GM18505 (cell line): ENCODE measurements around the gene MTUS2.
"Not testable (repeated sequence)": the region's sequence is repeated elsewhere in the genome, so short reads cannot be mapped to it uniquely, and the experiment has no call there.

Source experiments
- ATAC-seq: cut with Tn5 transposase; IDR thresholded peaks from one replicate; pipeline ENCODE4 v1.9.1; 2021; ENCODE audit not compliant: unreplicated experiment
- POLR2A ChIP-seq: IDR thresholded peaks from 4 replicates; pipeline ENCODE4 v1.6.1; 2011; ENCODE audit warnings: borderline replicate concordance; ENCODE audit not compliant: insufficient read depth, insufficient read length; ENCODE audit errors: extremely low read depth

The MTUS2 gene

GRCh38 chr13:29210676-29211075 lies 390.5 kb downstream of the MTUS2 start:
- no peak for ATAC-seq
- TF ChIP-seq POLR2A, result no peak

GRCh38 chr13:29211162-29211561 lies 391.0 kb downstream of the MTUS2 start:
- not testable (repeated sequence) for ATAC-seq

DNA sequence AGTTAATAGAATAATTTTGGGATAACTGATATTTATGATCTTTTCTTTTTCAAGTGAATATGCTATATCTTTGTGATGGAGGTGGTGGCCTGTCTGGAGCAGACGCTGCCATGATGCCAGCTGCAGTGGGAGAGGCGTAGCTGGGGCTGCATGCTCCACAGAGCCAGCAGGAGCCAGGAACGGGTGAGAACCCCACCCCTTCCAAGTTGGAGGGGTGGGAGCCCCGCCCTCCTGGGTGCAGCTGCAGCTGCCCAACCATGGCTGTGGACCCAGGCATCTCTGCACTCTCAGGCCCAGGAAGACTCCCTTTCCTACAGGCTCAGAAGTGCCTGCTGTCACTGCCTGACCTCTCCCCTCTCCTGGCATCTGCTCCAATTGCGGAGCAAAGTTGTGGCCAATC lies 402.3 kb downstream of the MTUS2 start:
- no peak for TF ChIP-seq POLR2A
- ATAC-seq, result no peak

DNA sequence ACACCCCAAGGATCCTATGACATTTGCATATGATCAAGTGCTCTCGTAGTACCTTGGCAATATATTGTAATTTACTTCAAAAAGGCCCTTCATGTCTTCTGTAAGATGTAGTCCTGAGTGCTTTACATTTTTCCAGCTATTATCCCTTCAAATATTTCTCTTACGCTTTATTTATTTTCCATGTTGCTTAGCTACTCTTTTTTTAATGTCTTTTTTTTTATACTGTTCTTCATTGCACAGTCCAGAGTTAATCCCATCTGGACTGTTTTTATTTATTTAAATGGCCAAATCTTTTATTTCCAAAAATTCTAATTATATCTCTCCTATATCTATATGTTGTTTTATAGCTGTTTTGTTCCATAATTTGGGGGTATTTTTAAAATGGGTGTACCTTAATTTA lies 404.1 kb downstream of the MTUS2 start:
- no peak for TF ChIP-seq POLR2A
- no peak for ATAC-seq

DNA sequence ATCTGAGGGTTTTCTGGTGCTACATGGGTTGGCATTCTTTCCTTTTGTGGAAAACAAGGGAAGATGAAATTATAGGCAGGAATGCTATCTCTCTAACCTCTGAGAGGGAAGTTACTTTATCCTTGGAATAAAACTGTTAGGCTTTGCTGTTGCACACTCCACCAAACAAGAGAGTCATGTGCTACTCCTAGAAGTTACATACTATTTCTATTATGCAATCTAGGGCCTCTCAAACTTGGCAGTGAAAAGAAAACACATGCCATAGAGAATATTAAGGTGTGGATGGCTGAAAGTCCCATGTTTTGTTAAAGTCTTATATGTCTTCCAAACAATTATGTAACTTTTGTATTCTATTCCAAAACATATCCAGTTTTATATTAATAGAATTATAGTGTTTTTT lies 407.4 kb downstream of the MTUS2 start:
- ATAC-seq, result no peak
- no peak for TF ChIP-seq POLR2A

DNA sequence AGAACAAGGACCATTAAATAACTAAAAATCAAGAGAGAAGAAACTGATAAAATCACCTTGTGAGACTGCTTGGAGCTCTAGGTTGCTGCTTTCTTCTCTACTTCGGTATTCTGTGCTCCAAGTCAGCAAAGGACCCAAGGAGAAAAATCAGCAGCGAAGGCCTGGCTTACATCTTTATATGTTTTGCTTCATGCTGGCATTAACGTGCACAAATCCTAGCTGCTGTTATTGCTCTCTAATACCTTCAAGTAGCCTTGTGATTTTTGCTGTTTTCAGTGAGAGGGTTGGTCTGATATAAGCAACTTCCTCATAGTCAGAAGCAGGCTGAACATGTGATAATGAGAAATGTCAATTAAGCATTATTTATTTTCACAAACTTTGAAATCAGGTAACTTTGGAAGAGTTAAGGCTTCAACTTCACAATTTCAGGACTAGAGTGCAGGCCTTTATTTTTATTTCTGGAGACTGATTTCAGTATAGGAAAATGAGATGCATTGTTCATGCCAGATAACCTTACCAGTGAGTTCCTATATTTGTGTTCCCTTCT lies 410.2 kb downstream of the MTUS2 start:
- no peak for ATAC-seq
- no peak for TF ChIP-seq POLR2A

DNA sequence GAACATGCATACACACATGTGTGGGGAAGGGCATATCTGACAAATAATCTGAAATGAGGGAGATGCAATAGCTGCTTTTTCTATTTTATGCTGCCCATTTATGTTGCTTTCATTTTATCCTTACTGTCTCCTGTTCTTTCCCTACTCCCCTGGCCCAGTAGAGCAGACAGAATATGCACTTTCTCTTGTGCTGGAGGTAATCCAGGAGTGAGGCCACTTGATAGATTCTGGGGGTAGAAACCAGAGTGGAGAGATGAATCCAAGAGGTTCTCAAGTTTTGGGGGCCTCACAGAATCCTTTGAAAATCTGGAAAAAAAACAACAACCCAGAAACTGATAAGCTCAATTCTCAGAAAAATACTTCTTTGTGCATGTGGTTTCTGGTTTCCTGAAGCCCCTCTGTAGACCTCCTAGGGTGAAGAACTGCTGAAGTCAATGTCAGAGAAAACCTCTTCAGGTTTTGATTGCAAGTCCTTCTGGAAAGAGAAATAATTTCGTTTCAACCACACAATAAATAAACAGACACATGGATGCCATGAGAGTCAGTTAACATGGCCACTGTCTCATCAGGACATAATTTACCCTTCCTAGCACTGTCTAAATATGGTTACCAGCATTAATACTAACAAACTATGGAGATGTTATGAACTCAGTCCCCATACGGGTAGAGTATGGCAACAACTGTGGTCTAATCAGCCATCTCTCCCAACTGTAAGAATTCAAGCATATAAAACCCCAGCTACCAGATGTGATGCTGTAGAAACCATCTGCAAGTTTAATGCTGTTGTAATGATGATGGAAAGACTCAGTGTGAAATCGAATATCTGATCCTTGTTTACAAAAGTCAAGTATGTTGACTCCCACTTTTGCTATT lies 419.8 kb downstream of the MTUS2 start:
- ATAC-seq, result no peak
- no peak for TF ChIP-seq POLR2A

DNA sequence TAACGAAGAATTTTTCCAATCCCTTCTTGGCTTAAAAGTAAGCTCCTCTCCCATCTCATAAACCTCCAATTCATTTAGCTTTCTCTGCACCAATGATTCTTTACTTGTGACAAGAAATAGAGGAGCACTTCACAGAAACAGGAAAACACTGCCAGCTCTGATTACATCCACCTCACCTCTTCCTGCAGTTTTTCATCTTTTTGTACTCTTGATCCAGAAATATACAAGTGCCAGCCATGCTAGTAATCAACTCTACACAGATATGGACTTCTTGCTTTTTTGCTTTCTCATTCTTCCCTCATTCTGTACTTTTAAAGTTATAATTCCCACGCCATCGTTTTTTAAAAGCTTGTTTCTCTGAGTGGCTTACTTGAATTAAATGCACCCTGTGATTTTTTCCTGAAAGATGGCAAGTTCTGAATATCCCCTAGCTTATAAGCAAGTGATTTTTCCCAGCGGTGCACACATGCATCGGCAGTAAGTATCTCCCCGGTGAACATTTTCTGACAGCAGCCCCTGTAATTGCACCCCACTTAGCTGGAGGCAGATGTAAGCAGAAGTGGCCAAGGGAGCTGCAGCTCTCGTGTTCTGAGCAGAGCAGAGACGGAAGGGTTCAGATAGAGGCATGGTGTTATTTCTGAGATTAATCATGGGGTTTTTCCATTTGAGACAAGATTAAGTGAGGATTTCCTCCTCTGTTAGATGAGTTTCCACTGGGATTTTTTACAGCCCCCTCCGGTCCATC lies 434.7 kb downstream of the MTUS2 start:
- no peak for ATAC-seq
- no peak for TF ChIP-seq POLR2A

DNA sequence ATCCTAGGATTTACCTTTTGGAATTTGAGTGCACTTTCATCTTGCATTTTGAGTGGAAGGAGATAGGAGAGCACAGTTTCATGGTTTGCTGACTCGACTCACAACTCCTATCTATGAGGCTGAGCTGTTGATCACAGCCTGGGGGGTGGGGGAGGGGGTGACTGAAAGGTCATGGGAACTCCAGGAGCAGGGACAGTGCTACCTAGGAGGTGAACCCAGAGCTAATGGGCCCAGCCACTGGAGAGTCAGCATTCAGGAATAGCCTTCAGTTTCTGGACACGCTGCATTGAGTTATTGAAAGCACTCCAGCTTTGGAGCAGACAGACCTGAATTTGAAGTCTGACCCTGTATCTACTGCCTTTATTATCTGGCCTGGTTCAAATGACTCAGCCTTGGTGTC lies 435.4 kb downstream of the MTUS2 start:
- no peak for TF ChIP-seq POLR2A
- ATAC-seq, result no peak

DNA sequence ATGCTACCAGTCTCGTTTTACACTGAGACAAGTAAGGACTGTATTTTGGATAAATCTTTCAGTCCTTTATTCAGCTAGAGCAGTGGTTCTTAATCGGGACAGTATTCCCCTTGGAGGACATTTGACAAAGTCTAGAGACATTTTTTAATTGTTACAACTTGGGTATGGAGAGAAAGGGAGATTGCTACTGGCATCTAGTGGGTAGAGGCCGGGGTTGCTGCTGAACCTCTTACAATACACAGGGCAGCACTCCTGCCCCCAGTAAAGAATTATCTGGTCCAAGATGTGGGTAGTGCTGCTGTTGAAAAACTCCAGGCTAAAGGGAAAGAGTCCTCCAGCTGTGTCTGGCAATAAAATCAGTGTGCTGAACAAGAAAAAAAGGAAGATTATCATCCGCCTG lies 440.5 kb downstream of the MTUS2 start:
- ATAC-seq, result no peak
- no peak for TF ChIP-seq POLR2A

DNA sequence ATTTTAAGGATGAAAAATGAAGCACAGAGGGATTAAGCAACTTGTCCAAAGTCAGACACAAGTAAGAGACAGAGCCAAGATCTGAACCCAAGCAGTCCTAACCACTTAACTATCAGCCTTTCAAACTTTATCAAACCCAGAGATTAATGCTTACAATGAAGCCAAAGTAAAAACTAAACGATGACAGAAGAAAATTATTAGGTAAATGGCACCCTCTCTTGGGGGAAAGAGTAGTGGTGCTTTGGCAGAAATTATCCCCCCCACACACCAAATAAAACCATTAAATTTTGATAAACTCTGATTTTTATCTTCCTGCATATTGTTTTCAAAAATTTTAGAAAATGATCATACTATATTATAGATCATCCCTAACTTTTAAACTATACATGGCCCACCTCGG lies 446.1 kb downstream of the MTUS2 start:
- ATAC-seq, result no peak
- no peak for TF ChIP-seq POLR2A

DNA sequence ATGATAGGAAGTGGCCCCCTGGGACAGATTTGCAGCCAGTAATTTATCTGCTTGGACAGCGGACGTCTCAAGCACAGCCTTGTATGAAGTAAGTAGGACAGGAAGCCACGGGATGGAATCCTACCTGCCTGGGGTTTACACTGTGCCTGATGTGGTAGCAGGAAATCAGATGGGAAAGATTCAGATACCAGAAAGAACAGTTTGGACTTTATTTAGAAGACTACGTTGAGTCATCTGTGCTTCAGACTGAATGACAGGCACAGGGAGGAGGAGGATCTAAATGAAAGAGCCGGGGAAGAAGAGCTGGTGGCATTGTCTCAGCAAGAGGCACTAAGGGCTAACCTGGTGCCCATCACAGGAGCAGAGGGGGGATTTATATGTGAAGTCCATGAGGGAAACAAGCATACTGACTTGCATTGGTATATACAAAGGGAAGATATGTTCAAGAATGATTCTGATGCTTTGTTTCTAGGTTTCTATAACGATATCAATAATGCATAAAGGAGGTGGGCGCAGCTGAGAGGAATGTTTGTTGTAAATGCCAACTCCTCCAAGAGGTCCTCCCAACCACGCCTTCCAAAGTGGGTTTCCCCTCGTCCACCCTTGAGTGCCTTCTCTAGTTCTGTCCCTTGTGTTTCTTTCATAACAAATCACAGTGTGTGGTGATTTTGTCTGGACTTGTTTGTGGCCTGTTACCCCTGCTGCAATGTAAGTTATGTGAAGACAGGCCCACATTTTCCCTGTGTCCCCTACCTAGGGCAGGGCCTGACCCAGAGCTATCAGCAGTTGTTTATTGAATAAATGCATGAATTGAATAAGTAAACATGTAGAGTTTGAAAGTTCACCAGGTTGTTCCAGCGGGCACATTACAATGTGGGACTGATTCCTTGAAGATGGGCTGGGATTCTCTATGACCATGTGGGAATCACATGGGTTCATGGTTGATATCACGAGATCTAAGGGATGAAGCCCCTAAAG lies 446.9 kb downstream of the MTUS2 start:
- ATAC-seq, result no peak
- no peak for TF ChIP-seq POLR2A
